ENCODE results near the gene PCSK5.

GRCh38 chr9:76357555-76357954, 467.1 kb downstream of the PCSK5 start:
- TF ChIP-seq CTCF (IDR thresholded peaks at IDR 0.05 in 8 of 11, conservative IDR thresholded peaks at IDR 0.05 in 3 of 11), result no peak
- no peak for TF ChIP-seq POLR2A (IDR thresholded peaks at IDR 0.05)
